OCI-M1 (cell line): ENCODE results near the gene SPESP1.

Experiments
- DNase-seq: peaks from one replicate; lab custom pipeline; 2025; lab: John Stamatoyannopoulos, UW

SPESP1 gene

DNA sequence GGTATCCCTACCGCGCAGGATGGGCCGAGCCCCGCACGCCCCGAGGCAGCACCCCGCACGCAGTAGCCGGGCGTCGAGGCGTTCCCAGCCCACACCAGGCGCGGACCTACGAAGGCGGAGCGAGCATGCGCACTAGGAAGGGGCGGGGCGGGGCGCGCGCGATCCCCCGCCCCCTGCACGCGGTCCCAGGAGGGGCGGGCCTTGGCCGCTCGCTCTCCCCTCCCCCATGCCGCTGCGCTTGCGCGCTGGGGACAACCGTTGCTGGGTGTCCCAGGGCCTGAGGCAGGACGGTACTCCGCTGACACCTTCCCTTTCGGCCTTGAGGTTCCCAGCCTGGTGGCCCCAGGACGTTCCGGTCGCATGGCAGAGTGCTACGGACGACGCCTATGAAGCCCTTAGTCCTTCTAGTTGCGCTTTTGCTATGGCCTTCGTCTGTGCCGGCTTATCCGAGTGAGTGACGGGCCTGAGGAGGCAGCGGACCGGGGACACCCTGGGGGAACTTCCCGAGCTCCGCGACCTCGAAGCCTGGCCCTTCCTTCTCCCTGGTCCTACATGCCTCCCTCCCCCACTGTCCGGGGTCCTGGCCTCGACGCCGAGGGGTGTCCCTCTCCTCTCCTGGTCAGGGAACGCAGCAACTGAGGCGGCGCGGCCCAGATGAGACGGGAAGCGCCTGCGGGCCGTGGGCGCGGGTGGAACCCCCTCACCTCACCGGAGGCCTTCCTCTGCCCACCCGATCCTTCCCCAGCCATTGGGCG is at the start of gene SPESP1:
TSS of gene SPESP1 (plus strand) at position 258 of the 755 bp plus-strand sequence. CDS start at position 387, 129 bp downstream.
- DNase-seq, result peak; percentile 97

DNA sequence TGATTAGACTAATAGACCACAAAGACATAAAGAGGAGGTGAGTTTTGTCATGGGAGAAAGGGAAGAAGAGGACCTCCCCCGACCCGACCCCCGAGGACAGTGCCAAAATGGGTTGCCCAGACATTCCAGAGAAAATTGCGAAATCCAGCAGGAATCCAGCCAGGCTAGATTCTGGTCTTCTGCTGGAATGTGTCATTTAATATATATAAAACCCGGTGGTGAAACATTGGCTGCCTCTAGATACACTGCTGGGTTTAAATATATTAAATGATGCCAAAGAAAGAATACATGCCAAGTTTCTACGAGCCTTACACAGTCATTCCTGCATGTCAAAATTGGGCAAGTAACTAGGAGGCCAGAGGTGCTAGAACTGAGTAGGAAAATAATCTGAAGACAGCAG is 45.3 kb upstream of the SPESP1 start:
- no peak for DNase-seq

DNA sequence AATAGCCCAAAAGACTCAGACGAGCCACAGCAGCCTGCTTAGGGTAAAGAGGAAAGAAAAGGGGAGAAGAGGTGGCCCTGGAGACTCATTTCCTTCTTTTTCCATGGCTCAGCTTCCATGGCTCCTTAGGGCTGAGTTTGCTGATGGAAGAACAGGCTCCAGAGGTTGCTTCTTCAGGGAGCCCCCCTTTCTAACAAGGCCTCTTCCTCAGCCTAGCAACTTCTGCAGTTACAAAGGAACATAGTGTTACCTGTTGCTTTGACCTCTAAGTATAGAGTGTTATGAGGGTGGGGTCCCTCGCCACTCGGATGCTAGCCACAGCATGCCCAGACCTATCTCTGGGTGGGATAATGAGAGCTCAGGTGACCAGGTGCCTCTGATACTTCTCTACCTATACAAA is 43.2 kb upstream of the SPESP1 start:
- no peak for DNase-seq

DNA sequence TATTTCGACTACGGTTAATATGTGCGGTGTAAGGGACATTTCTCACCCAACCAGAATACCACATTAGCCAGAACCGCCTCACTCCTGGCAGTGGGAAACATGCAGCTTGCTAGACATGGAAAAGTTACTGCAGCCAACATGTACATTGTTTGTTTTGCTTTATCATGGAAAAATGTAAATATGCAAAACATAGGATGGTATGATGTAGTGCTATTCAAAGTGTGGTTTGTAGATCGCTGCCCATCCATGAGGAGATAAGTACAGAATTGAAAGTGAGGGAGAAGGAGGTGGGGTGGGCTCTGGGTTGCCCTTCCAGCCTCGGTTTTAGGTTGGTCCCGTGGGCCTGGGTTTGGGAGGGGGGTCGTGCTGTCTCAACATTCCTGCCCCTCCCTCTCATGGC is 42.5 kb upstream of the SPESP1 start:
- no peak for DNase-seq

DNA sequence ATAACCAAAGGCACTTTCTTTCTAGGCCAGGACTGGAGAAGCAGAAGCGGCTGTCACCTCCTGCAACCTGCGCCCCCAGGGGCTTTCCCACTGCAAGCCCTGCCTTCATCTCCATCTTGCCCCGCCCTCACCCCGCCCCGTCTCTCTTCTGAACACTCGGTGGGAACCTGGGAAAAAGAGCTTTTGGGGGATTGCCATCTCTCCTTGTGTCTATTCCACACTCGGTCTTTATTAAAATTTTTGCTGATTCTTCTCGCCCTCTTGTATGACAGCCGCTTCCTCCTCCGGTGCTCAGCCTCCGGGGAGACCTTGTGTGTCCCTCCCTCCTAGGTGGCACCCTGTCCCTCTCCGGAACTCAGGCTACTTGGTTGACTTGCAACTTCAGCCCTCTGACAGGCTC is 41.9 kb upstream of the SPESP1 start:
- DNase-seq, result no peak

DNA sequence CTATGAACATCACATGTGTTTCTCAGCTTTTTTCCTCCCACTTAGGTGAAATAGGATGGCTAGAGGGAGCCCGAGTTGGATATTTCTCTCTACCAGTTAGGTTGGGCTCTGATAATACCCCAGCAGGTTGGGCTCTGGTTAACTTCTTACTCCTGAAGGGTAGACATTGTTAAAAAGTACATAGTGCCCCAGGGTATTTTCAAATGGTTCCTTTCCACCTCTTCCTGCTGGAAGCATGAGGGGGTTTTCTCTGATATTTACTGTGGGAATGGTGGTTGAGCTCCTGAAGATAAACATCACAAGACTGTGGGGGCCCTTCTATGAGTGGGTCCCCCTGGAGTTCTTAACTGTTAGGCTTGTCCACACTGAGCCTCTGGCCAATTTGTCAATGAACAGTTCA is 36.1 kb upstream of the SPESP1 start:
- no peak for DNase-seq

DNA sequence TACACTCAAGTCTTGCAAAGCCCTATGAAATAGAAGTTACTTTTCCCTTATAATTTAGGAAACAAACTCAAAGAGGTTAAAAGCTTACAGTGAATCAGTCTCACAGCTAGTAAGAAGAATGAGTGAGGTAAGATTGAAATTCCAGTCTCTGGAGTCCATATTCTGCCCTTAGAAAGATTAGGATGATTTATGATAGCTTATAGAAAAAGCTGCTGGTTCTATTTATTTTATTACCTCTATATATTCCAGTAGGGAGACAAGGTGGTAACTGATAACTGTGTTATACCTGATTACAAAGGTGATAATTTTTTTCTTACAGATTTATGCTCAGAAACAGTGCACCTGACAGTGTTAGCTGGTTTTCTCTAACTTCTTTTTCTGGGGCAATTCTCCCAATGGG is 34.1 kb upstream of the SPESP1 start:
- DNase-seq, result no peak

DNA sequence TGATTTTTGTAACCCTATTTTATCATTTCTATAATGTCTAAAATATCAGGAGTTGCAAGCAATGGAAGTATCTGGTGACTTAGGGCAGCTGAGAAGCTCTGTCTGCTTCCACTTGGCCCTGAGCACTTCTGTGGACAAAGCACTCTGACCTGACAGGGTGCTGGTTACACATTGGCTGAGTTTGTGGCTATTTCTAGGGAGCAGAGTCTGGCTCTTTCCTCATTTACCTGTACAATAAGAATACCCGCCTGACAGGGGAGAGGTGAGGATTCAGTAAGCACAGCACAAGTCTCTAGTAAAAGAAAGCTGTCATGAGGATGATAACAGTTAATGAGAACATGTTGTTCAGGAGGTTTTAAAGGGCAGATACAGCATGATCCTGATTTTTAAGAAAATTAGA is 33.3 kb upstream of the SPESP1 start:
- DNase-seq, result no peak

DNA sequence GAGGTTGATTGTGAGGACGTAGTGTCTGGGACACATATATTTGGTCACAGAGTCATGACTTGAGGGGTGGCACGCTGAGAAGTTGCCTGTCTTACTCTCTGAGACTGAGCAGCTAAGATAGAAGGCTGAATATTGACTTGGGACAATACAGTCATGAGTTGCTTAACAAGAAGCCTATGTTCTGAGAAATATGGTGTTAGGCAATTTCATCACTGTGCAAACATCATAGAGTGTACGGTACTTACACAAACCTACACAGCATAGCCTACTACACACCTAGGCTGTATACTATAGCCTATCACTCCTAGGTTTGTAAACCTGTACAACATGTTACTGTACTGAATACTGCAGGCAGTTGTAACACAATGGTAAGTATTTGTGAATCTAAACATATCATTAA is 30.3 kb upstream of the SPESP1 start:
- no peak for DNase-seq

DNA sequence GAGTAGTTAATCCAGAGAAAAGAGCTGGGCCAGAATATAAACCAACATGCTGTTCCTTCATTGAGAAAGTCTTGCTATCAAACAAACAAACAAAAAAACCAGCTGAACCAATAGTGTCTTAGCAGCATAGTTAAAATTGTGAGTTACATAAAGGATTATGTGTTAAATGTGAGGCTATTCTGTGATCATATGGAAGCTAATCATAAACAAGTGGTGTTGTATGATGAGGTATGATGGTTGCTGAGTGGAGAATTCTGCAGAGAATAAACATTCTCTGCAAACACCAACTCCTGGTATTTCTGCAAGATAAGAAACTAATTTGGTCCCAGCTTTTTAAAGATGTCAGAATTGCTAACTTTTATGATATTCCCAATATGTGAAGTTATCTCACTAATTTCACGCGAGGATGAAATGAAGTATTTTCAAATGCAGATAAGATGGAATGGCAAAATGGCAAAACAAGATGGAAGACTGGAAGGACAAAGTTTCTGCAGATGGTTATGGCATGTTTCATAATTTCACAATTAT is 22.9 kb upstream of the SPESP1 start:
- no peak for DNase-seq

DNA sequence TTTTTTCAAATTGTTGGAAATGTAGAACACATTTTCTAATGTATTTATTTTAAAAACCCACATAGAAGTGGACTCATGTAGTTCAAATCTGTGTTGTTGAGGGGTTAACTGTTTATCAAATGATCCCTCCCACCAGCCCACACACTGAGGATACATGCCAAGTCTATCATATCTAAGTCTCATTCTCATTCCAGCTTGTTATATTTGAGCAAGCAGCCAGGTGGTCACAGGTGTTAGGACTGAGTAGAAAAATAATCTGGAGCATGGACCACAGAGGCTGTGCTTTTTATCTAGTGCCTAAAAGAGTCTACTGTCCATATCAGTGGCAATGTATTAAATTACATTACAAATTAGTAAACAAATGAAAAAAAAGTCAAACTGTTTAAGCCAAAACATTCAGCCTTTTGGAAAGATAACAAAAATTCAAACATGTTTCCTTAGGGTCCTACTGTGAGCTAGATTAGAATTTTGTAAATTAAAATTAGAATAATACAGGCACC is 20.7 kb upstream of the SPESP1 start:
- no peak for DNase-seq

DNA sequence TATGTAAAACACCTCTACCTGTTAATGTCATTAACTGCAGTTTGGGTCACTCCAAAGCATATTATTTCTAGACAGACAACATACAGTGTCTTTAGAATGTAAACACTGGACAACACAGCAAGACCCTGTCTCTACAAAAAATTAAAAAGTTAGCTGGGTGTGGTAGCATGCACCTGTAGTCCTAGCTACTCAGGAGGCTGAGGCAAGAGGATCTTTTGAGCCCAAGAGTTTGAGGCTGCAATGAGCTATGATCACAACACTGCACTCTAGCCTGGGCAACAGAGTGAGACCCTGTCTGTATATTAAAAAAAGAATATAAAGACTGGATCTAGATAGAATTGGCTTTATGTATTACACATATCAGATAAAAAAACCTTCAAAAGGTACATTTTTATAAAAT is 20.0 kb upstream of the SPESP1 start:
- DNase-seq, result no peak

DNA sequence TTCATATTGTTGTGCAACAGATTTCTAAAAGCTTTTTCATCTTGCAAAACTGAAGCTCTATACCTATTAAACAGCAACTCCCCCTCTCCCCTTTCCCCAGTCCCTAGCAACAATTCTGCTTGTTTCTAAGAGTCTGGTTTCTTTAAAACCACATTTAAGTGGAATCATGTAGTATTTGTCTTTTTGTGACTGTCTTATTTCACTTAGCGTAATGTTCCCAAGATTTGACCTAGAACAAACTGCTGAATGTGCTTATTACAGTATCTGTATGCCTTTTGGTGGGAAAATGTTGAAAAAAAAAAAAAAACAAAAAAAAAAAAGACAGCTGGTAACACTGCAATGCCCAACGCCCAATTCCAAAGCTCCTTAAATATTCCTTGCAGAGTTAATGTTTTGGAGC is 19.5 kb upstream of the SPESP1 start:
- no peak for DNase-seq

DNA sequence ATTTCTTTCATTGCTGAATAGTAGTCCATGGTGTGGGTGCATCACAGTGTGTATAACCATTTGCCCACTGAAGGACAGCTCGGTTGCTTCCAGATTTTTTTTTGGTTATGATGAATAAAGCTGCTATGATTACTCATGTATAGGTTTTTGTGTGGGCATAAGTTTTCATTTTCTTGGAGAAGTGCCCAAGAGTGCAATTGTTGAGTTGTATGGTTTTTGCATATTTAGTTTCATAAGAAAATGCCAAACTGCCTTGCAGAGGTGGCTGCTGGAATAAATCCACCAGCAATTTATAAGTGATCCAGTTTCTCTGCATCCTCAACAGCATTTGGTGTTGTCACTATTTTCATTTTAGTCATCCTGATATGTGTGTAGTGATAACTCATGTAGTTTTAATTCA is 8.4 kb upstream of the SPESP1 start:
- no peak for DNase-seq

DNA sequence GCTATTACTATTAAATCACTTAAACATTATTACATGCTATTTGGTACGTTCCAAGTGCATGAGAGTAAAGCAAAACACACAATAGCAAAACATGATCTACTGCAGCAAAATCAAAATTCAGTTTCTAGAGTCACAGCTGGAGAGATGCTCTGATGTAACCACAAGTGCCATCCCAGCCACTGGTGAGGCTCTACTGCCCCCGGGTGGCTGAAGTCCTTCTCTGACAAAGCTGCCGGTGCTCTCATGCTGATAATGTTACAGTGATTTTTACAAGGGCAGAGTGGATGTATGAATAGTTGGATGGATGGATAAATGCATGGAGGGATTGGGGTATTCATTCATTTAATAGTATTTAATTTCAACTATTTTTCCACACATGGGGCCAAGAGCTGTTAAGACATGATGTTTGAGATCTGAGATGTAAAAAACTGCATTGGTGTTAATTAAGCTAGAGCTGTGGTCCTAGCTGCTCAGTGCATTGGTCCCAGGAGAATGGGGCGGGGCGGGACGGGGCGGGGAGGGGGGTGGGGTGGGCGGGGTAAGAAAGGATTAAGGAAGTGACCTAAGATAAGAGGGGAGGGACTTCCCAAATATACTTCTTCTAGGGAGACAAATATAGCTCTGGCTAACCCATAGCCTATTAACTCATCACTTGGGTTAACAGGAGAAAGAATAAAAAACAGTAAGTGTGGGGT is 5.3 kb upstream of the SPESP1 start:
- DNase-seq, result peak; percentile 91

DNA sequence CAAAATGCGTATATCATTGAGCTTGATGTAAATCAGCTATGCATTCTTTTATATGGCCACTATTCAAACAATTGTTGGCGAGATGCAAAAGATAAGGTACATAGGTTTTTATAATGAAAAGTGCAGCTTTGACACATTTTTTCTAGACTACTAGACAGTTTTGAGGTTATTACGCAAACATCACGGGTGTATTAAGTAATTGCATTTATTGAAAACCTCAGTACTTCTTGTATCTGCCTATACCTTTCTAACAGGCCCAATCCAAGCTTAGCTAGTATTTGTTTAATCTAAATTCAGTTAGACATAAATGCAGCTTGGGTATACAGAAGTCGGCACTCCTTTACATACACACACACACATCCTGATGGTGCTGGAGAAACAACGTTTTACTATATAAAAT is 2.7 kb downstream of the SPESP1 start:
- DNase-seq, result no peak

DNA sequence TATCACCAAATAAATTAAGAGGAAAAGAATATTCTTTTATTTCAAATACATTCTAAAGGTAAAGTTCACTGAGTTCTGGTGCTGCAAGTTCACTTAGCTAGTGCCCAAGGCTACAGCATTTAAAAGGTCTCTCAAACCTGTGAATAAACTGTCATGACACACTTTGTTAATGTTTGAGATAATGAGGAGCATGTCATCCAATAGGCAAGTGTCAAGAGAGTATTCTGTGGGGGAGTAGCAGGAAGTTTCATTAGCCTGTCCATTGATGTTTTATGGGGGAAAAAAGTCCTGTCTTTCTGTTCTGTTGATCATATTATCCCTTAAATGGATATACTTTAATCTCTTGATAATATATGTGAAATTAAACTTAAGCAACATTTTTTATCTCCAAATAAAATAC is 4.0 kb downstream of the SPESP1 start:
- peak; percentile 56 for DNase-seq

DNA sequence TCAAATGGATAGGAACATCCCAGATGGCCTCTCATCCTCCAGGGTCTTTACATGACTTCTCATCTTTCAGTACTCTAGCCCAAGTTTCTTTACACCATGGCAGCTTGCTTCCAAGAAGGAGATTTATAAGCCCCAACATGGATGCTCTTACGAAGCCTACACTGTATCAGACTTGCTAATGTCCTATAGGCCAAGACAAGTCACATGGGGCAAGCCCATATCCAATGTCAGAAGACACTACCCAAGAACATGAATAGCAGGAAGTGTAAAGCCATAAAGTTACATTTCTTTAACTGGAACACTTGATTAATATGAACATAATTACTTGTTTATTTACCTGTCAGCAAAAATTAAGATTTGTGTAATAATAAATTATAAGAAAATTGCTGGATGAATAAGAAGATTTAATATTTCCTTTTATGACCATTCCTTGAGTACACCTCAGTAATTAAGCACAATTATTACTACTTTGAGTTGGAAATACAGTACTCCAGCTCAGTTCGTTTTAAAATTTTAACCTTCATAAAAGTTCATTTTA is 5.1 kb downstream of the SPESP1 start:
- DNase-seq, result no peak

DNA sequence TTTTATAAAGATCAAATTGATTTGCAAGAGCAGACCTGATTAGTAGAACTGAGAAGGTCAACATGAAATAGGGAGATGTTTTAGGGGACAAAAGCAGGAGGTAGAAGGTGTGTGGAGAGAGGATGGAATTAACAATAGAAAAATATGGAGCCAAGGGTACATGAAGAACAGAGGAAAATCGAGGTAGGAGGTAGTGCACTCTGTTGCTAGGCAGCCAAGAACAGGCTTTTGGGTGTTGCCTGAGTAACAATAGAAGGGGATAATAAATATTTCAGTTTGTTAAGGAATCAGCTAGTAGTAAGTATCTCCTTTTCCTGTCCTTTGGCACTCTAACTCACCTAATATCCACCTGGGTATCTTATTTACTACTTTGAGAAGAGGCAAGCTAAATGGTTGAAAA is 9.2 kb downstream of the SPESP1 start:
- no peak for DNase-seq

DNA sequence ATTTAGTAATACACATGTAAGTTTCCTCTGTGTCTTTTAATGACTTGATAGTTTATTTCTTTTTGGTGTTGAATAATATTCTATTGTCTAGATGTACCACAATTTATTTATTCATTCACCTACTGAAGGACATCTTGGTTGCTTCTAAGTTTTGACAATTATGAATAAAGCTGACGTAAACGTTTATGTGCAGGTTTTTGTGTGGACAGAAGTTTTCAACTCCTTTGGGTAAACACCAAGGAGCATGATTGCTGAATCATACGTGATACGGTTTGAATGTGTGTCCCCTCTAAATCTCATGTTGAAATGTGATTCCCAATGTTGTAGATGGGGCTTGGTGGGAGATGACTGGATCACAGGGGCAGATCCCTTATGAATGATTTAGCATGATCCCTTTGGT is 21.5 kb downstream of the SPESP1 start:
- no peak for DNase-seq

DNA sequence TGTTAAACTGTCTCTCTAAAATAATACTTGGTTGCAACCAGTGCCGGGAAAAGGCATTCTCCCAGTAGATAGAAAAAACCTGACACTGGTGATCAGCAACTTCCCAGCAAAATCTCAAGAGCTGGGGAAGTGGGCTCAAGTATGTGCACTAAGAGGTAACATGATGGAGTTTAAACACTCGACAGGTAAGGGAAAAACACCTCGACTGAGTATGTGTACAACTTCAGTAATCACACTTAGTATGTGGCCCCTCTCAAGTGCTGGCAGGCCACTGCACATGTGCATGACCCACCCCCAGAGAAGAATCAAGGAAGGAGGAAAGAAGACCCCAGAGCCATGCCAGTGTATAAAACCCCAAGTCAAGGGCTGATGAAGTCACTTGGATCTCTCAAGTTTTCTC is 27.4 kb downstream of the SPESP1 start:
- no peak for DNase-seq

DNA sequence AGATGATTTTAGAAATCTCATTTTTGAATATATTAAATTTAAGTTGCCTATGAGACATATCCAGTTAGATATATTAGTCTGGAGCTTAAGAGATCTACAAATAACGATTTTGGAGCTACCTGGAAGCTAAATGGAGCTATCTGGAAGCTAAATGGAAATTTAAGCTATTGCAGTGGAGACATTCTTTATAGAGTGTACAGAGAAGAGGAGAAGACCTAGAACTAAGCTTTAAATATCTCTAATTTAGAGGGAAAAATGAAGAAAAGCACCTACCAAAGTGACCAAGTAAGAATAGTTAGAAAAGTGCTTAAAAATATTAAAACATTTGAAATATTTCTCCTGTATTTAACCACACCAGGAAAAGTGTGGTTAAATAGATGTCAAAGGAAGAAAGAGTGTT is 28.3 kb downstream of the SPESP1 start:
- no peak for DNase-seq

DNA sequence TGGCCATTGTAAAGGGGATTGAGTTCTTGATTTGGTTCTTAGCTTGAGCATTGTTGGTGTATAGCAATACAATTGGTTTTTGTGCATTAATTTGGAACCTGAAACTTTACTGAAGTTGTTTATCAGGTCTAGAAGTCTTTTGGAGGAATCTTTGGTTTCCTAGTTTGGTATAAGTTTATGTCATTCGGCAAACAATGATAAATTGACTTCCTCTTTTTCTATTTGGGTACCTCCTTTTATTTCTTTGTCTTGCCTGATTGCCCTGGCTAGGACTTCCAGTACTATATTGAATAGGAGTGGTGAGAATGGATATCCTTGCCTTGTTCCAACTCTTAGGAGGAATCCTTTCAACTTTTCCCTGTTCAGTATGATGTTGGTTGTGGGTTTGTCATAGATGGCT is 32.1 kb downstream of the SPESP1 start:
- DNase-seq, result peak; percentile 81
